Upper lobe of right lung (tissue), 1 donor: ENCODE measurements around the gene KLC3. TPM values are rescaled to one million over a fixed set of nuclear protein-coding genes. Genes with fewer than 3 reads are reported as not detected.

Source experiments
- ATAC-seq: fragments of 200-7000 bp; cut with Tn5 transposase; one replicate; pipeline ENCODE4 v1.9.1; 2020; ENCODE audit warnings: mild to moderate bottlenecking, moderate library complexity
- DNase-seq: peaks from one replicate; pipeline ENCODE4 v3.0.0-alpha.2; 2020
- H3K27ac ChIP-seq: fragments of 200-600 bp; one replicate; pipeline ENCODE4 v1.8.0; 2022
- H3K27me3 ChIP-seq: fragments of 200-600 bp; one replicate; pipeline ENCODE4 v1.8.0; 2022; ENCODE audit warnings: mild to moderate bottlenecking
- H3K36me3 ChIP-seq: fragments of 200-600 bp; one replicate; pipeline ENCODE4 v1.8.0; 2022
- H3K4me1 ChIP-seq: fragments of 200-600 bp; one replicate; pipeline ENCODE4 v1.8.0; 2022
- H3K4me3 ChIP-seq: fragments of 200-600 bp; one replicate; pipeline ENCODE4 v1.8.0; 2022; ENCODE audit warnings: mild to moderate bottlenecking
- H3K9me3 ChIP-seq: fragments of 200-600 bp; one replicate; pipeline ENCODE4 v1.8.0; 2022
- CTCF ChIP-seq: fragments of 200-600 bp; IDR thresholded peaks from one replicate; pipeline ENCODE4 v1.8.0; 2022; ENCODE audit warnings: antibody characterized with exemption
- intact Hi-C: fragments of 100-400 bp; cut with DNase I; formaldehyde crosslinking; loops from one replicate; pipeline ENCODE4 v1.11.0; 2022
- total RNA-seq: library from RNA; stranded (reverse); fragmentation: NEBNext Ultra II Directional; extraction: Animal tissue kit (Norgen Biotek cat#: 25700); gene quantifications from one replicate; pipeline ENCODE4 v1.2.1, GENCODE V29; 2021
- donor health status: DM: no; HTN: yes; CAD: no; lungs with severe emphysema.

The KLC3 gene
- total RNA-seq, 1 donor from 2014 or later = 1.8 TPM

- TF ChIP-seq CTCF = no peak
- H3K9me3 ChIP-seq = no peaks in the 10 kb centered on the region
- peaks cover 8% of the 10 kb centered on the region for H3K4me1 ChIP-seq
- no peak overlapping the region for H3K27ac ChIP-seq
- intact Hi-C loops = no loop called here
- no peak overlapping the region for H3K4me3 ChIP-seq
- peaks cover 24% of the 10 kb centered on the region for H3K27me3 ChIP-seq
- no peak for ATAC-seq
- DNase-seq = no peak
- no peaks in the 10 kb centered on the region for H3K36me3 ChIP-seq
These were observed 41.9 kb downstream of the KLC3 start for GRCh38 chr19:45382426-45382825.

GRCh38 chr19:45385392-45386221 is 45.1 kb downstream of the KLC3 start:
- H3K4me1 ChIP-seq = peaks cover 8% of the 10 kb centered on the region
- intact Hi-C loops = no loop called here
- H3K27me3 ChIP-seq = peaks cover 24% of the 10 kb centered on the region
- no peak for DNase-seq
- TF ChIP-seq CTCF = no peak
- no peaks in the 10 kb centered on the region for H3K36me3 ChIP-seq
- H3K9me3 ChIP-seq = no peaks in the 10 kb centered on the region
- ATAC-seq = peak; percentile 56
- H3K27ac ChIP-seq = no peak overlapping the region
- no peak overlapping the region for H3K4me3 ChIP-seq

GRCh38 chr19:45391346-45391745 is 50.8 kb downstream of the KLC3 start:
- intact Hi-C loops = no loop called here
- H3K9me3 ChIP-seq = no peaks in the 10 kb centered on the region
- no peak overlapping the region for H3K27ac ChIP-seq
- no peak overlapping the region for H3K4me3 ChIP-seq
- TF ChIP-seq CTCF = no peak
- H3K36me3 ChIP-seq = peaks cover 5% of the 10 kb centered on the region
- ATAC-seq (peak; percentile 43), DNase-seq (no peak)
- H3K4me1 ChIP-seq = no peaks in the 10 kb centered on the region
- peaks cover 4% of the 10 kb centered on the region for H3K27me3 ChIP-seq

GRCh38 chr19:45391871-45392665 is 51.5 kb downstream of the KLC3 start:
- no peak for TF ChIP-seq CTCF
- peak; percentile 6 for ATAC-seq
- H3K4me3 ChIP-seq = no peak overlapping the region
- DNase-seq = no peak
- H3K27ac ChIP-seq = no peak overlapping the region
- H3K36me3 ChIP-seq = peaks cover 5% of the 10 kb centered on the region
- intact Hi-C loops = no loop called here
- no peaks in the 10 kb centered on the region for H3K4me1 ChIP-seq
- H3K27me3 ChIP-seq = no peaks in the 10 kb centered on the region
- no peaks in the 10 kb centered on the region for H3K9me3 ChIP-seq

- H3K27me3 ChIP-seq = no peaks in the 10 kb centered on the region
- DNase-seq (no peak), ATAC-seq (no peak)
- no peaks in the 10 kb centered on the region for H3K9me3 ChIP-seq
- no peak overlapping the region for H3K27ac ChIP-seq
- peaks cover 5% of the 10 kb centered on the region for H3K36me3 ChIP-seq
- intact Hi-C loops = no loop called here
- no peak overlapping the region for H3K4me3 ChIP-seq
- no peak for TF ChIP-seq CTCF
- peaks cover 15% of the 10 kb centered on the region for H3K4me1 ChIP-seq
These were observed 55.5 kb downstream of the KLC3 start for GRCh38 chr19:45395821-45396617.
